GM21723 (cell line): ENCODE data around the gene ESPN.

Experiments
- ATAC-seq: cut with Tn5 transposase; IDR thresholded peaks from one replicate; pipeline ENCODE4 v1.9.1; 2021; ENCODE audit warnings: mild to moderate bottlenecking, moderate library complexity; ENCODE audit not compliant: unreplicated experiment

Gene ESPN

GRCh38 chr1:6495540-6496364, 71.2 kb downstream of the ESPN start:
- no peak for ATAC-seq

- no peak for ATAC-seq
Measured at GRCh38 chr1:6496365-6496721, 71.8 kb downstream of the ESPN start.

GRCh38 chr1:6496890-6497214, 72.3 kb downstream of the ESPN start:
- no peak for ATAC-seq

GRCh38 chr1:6497215-6497866, 72.8 kb downstream of the ESPN start:
- ATAC-seq = no peak

- ATAC-seq = no peak
Measured at GRCh38 chr1:6497867-6498575, 73.4 kb downstream of the ESPN start.

GRCh38 chr1:6498576-6499111, 74.1 kb downstream of the ESPN start:
- ATAC-seq = no peak

- no peak for ATAC-seq
Measured at GRCh38 chr1:6499296-6499695, 74.7 kb downstream of the ESPN start.

GRCh38 chr1:6500544-6501278, 76.1 kb downstream of the ESPN start:
- no peak for ATAC-seq

- ATAC-seq = no peak
Measured at GRCh38 chr1:6501279-6501813, 76.8 kb downstream of the ESPN start.

GRCh38 chr1:6502000-6502891, 77.7 kb downstream of the ESPN start:
- ATAC-seq = no peak

GRCh38 chr1:6503884-6504602, 79.5 kb downstream of the ESPN start:
- no peak for ATAC-seq

- ATAC-seq = no peak
Measured at GRCh38 chr1:6504887-6505286, 80.3 kb downstream of the ESPN start.

- no peak for ATAC-seq
Measured at GRCh38 chr1:6505367-6506209, 81.0 kb downstream of the ESPN start.

GRCh38 chr1:6506210-6507036, 81.8 kb downstream of the ESPN start:
- no peak for ATAC-seq

GRCh38 chr1:6507037-6507428, 82.5 kb downstream of the ESPN start:
- ATAC-seq = no peak

GRCh38 chr1:6507461-6507911, 82.9 kb downstream of the ESPN start:
- ATAC-seq = no peak

GRCh38 chr1:6508154-6508815, 83.7 kb downstream of the ESPN start:
- ATAC-seq = no peak
